Esophagus squamous epithelium (tissue), 4 donors: ENCODE measurements around the gene GRIK4.

Experiments
- POLR2A ChIP-seq, 4 donors: fragments of 450-650 bp; IDR thresholded peaks; one replicate each; pipeline ENCODE4 v1.6.1; 2017; ENCODE audit warnings: antibody characterized with exemption in 4 of 4, mild to moderate bottlenecking in 4 of 4, moderate library complexity in 3 of 4
- TF ChIP-seq, protein P1 (sequence below), 6 experiments: fragments of 450-650 bp in 4 of 6; fragments of 200-600 bp in 2 of 6; sonication (generic) in 2 of 6; IDR thresholded peaks; one replicate each; pipeline ENCODE4 v1.5.1; 2016 to 2019; ENCODE audit warnings: antibody characterized with exemption in 6 of 6, mild to moderate bottlenecking in 4 of 6, moderate library complexity in 4 of 6

DNA sequence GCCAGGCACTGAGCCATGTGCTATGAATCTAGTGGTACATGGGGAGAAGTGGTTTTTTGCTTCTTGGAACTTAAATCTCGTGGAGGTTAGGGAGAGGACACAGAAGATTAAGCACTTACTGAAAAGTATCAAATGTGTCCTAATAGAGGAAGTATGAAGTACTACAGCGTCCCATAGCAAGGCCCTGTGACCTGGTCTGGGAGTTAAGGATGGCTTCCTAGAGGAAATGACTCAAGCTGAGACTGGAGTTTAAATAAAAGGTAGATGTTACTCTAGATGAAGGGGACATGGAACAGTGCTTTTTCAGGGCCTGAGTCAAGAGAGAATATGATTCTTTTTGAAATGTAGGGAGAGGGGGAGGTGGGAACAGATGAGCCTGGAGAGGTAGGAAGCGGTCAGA lies 202.9 kb downstream of the GRIK4 start:
- TF ChIP-seq, protein P1, sequence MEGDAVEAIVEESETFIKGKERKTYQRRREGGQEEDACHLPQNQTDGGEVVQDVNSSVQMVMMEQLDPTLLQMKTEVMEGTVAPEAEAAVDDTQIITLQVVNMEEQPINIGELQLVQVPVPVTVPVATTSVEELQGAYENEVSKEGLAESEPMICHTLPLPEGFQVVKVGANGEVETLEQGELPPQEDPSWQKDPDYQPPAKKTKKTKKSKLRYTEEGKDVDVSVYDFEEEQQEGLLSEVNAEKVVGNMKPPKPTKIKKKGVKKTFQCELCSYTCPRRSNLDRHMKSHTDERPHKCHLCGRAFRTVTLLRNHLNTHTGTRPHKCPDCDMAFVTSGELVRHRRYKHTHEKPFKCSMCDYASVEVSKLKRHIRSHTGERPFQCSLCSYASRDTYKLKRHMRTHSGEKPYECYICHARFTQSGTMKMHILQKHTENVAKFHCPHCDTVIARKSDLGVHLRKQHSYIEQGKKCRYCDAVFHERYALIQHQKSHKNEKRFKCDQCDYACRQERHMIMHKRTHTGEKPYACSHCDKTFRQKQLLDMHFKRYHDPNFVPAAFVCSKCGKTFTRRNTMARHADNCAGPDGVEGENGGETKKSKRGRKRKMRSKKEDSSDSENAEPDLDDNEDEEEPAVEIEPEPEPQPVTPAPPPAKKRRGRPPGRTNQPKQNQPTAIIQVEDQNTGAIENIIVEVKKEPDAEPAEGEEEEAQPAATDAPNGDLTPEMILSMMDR (IDR thresholded peaks at IDR 0.05), result no peak
- no peak for TF ChIP-seq POLR2A (IDR thresholded peaks at IDR 0.05)
